Measurements from ENCODE around the gene CEBPZOS.

The CEBPZOS gene

DNA sequence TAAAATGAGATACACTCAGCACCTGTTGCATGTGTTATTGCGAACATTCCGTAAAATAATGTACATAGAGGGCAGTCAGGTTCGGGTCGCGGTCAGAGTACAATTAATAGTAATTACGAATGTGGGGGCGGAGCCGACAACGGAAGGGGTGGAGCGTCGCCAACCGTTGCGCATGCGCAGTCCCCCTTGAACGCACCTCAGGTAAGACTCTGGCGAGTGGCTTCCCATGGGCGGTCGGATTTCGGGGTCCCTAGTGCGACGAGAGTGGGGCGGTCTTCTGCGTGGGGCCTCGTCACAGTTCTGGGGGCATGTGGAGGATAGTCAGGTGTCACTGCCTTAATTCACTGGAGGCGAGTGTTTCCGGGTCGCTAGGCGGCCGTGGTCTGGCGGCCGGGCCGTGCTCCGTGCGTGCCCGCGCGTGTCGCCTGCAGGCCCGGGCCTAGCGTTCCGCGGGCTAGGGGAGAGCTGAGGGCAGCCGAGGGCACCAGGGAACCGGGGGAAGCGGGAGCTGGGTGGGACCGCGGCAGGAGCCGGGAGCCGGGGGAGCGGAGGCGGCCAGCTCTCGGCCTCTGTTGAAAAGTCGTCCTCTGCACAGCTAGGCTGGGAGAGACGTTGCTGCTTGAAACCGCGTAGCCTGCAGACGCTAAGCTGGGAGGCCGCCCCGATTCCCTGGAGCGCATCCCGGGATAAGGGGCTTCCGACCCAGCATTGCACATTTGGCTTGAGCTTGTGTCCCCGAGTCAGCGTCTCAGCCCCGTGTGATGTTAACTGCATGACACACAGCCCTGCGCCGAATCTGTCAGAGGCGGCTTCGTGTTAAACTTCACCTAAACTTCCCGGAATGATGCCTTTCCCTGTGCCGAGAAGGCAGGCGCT lies at the start of gene CEBPZOS:
TSS of gene CEBPZOS (plus strand) at position 177 of the 876 bp plus-strand sequence. CDS start 3,209 bp downstream, outside the sequence.
- DNase-seq = peak; percentile 89

DNA sequence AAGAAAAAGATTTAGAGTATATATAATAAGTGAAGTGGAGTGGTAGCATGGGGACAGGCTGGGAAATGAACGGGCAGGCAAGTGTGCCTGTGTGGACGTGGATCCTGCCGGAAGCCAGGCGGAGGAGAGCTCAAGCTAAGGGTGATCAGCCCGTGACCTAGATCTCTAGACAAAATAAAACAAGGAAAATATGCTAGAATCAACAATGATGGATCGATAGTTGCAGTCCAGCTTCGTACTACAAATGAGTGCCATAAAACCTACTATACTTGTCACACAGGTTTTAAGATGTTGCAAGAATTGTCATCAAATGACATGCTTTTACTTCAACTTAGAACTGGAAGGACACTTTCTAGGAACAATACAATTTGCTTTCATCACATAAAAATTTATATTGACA lies 48.0 kb upstream of the CEBPZOS start:
- no peak for DNase-seq

DNA sequence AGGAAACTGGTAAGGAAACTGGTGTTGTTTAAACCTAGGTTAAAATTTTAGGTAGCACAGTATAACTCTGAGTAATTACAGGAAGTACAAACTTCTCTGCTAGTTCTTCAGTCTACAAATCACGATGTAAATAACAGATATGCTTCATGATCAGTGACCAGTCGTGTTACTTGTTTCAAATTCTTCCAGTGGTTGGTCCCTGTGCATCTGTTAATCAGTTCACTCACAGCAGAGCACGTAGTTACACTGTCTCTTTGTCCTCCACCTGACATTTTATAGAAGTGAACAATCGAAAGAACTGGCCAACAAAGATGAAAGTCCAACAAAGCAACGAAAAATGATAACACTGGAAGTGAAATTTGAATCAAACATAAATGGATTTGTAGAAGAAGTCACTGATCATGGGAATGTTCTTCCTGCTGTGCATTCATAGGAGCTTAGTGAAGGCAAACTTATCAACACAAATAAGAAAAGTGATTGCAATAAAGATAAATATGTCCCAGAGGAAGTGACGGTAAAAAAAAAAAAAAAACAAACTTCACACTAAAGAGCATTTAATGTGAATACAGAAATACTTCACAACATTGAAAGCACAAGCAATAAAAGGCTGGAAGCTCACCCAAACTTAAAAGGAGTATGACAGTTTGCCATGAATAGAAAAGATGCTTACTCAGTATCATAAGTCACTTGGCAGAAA lies 46.5 kb upstream of the CEBPZOS start:
- peak; percentile 3 for DNase-seq

DNA sequence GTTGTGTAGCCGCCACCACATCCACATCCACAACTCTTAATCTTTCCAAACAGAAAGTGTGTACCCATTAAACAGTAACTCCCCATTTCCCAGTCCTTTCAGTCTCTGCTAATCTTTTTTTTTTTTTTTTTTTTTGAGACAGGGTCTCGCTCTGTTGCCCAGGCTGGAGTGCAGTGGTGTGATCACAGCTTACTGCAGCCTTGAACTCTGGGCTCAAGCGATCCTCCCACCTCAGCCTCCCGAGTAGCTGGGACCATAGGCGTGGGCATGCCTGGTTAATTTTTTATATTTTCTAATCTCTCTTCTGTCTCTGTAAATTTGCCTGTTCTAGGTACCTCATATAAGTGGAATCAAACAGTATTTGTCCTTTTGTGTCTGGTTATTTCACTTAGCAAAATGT lies 43.1 kb upstream of the CEBPZOS start:
- DNase-seq = no peak

DNA sequence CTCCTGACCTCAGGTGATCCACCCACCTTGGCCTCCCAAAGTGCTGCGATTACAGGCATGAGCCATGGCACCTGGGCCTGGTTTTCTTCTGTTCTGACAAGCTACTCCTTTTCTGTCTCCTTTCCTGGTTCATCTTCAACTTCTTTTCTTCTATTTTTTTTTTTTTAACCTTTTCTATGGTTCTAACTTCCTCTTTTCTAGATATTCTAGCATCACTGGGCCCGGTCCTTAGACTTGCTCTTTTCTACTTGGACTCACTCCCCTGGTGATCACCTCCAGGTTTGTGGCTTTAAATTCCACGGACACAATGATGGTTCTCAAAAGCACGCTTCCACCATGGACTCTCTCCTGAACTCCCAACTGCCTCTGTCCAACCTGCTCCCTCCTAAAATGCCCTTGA lies 41.5 kb upstream of the CEBPZOS start:
- DNase-seq = no peak

DNA sequence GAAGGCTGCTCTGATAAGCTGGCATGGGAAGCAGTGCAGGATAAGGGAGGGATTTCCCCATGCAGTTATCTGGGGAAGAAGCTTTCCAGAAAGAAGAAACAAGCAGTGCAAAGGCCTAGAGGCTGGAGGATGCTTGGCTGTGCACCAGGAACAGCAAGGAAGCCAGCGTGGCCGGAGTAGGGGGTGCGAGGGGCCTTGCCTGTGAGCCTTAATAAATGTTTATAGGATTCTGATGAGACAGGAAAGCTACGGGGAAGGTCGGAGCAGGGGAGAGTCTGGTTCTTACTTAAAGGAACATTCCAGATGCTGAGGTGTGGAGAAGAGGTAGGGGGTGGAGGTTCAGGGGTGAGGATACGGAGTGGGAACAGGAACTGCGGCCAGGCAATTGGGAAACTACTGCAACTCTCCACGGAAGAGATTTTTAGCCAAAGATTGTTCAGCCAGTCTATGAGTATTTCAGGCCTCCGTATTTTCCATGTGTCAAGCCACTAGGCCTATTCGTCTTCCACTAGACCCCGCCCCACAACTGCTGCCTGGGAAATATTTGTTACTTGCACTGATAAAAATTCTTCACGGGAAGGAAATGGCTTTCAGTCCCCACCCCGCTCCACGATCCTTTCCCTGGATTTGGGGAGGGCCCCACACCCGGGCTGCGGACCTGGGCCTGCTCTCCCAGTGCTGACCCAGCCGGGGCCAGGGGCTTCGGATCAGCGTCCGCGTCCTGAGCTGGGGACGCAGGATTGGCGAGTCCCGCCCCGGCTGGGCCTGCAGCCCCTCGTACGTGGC lies 40.0 kb upstream of the CEBPZOS start:
- peak; percentile 39 for DNase-seq

DNA sequence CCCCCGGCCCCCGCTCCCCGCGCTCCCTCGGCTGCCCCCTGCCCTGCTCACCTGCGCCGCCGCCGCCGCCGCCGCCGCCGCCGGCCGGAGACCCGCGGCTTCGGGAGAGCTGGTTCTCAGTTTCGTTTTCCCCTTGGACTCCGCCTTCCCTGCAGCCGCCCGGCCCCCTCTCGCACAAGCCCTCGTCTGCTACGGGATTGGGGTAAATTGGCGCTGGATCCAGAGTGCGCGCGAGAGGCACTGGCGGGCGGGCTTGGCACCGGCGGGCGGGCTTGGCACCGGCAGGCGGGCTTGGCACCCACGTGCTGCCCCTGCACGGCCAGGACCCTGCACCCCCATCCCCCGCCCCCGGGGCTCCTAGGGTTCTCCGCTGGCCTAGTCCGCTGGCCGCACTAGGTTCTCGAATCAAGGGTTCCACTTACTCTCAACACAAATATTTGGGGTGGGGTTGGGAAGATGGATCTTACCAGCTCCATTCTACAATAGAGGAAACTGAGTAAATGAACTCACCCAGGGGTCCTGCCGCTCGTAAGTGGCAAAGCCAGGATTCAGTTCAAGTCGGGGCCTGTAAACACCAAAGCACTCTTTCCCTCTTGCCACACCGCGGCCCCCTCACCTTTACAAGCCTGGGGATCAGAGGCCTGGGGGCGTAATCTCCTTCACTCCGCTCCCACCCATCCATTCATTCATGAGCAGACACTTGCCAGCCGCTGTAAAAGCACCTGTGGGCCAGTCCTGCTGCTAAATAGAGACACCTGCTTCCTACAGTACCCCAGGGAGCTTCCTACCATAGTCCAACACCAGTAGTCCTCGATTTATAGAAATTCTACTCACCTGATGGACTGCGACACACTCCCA lies 39.2 kb upstream of the CEBPZOS start, which contains the start of gene EIF2AK2:
TSS of gene EIF2AK2 (minus strand) at position 124 of the 858 bp plus-strand sequence. CDS start 9,174 bp downstream, outside the sequence.
- DNase-seq = peak; percentile 86

DNA sequence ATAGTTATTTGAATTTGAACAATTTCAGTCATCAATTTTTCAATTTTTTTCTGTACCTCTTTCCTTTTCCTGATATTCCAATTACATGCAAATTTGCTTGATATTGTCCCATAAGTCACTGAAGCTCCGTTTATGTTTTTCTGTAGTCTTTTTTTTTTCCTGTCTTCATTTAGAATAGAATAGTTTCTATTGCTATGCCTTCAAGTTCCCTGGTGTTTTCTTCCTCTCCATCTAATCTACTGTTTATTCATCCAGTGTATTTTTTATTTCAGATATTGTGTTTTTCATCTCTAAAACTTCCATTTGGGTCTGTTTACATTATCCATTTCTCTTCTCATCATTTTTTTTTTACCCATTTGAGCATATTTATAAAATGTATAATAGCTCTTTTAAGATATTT lies 31.5 kb upstream of the CEBPZOS start:
- DNase-seq = no peak

DNA sequence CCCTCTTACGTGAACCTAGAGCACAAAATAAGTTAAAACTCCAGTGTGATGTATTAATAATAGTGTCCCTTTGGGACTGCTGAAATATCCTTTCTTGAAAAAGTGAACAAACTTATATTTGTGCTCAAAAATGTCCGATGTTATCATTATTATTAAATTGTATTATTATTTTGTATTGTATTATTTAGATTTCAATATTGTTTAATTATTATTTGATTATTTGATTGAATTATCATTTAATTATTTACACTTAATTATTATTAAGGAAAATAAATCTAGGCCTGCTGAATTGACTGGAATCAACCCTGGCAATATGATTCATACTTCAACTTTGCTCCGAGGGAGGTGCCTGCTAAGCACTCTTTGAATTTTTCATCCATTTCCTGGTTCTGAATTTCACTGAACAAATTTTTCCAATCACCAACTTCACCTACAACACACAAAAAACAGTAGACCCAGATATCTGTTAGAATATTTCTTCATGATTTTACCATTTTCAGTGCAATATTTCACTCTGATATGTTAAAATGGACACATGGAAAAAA lies 28.6 kb upstream of the CEBPZOS start:
- no peak for DNase-seq

DNA sequence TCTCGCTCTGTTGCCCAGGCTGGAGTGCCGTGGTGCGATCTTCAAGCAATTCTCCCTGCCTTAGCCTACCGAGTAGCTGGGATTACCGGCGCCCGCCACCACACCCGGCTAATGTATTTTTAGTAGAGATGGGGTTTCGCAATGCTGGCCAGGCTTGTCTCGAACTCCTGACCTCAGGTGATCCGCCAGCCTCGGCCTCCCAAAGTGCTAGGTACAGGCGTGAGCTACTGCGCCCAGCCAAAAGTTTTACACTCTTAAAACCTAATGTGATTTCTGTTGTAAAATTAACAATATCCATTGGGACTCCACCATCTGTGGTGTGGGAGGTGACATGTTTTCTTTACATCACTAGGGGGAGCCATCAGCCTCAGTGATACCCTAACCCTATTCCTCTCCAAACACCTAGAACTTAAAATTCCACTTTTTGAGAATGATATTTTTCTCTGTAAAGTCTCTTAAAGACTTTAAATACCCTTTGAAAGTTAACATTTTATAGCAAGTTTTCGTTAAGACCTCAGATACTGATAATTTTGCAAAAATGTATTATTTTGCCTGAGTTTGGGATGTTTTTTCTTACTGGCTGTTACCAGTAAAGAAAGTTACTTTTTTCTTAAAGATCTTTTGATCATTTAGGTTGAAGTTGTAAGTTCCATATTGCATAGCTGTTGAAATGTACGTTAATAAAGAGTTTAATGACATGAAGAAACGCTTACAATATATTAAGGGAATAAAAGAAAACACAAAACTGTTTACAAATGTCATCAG lies 27.9 kb upstream of the CEBPZOS start:
- peak; percentile 43 for DNase-seq

DNA sequence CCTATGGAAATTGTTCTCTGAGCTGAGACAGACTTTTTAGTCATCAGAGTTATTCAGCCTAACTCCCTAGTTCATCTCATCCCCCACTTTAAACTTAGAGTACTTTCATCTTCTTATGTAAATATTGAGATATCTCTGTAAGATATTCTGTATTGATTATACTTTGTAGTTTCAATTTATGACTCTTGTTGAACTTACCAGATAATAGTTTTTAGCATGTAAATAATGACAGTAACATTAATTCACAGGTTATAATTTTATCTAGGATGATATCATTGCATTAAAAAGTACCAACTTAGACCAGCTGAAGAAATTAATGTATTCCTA lies 24.7 kb upstream of the CEBPZOS start:
- DNase-seq = no peak

DNA sequence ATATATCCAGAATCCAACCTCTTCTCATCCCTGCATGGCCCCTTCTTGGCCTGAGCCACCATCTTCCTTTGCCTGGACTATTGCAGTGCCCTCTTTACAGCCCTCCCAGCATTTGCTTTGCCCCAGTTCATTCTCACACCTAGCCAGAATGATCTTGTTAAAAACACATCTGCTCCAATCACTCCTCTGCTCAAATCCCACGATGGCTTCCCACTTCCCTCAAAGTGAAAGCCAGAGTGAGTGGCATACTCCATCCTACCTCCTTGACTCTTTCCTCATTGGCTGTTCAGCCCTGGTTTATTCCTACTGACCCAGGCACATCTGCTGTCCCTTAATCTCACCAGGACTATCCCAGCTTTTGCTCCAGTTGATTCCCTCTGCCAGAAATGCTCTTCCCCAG lies 22.6 kb upstream of the CEBPZOS start:
- no peak for DNase-seq

DNA sequence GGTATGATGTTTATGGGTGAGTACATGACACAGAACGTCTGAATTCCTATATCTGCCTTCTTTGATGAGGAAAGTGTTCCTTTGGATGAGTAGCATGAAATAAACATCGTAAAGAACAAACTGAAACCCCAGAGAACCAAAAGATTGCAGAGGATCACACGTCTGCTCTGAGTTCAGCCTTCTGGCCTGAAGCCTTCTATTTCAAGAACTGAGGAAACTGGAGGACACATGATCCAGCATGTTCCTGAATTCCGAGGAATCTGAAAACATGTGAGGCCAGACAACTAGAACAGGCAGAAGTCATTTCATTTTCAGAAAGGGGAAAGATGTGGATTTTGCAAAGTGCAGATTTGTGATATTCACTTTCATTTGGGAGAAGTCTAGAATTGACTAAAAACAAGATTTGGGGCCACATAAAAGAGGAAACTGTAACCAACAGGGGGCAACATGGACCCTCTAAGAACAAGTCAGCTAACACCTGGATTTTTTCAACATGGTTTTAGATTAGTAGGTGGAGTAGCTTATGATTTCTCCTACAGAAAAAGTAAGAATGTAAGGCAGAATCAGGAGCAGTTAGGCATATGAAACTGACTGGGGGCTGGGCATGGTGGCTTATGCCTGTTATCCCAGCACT lies 16.2 kb upstream of the CEBPZOS start:
- DNase-seq = no peak

DNA sequence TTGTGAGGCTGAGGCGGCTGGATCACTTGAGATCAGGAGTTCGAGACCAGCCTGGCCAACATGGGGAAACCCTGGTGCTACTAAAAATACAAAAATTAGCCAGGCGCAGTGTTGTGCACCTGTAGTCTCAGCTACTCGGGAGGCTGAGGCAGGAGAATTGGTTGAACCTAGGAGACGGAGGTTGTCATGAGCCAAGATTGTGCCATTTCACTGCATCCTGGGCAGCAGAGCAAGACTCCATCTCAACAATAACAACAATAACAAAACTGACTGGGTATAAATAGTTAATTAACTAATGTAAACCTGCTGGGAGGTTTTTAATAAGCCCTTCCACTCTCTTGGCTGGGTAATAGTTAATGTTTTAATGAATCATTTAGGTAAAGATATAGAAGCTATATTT lies 15.7 kb upstream of the CEBPZOS start:
- DNase-seq = no peak

DNA sequence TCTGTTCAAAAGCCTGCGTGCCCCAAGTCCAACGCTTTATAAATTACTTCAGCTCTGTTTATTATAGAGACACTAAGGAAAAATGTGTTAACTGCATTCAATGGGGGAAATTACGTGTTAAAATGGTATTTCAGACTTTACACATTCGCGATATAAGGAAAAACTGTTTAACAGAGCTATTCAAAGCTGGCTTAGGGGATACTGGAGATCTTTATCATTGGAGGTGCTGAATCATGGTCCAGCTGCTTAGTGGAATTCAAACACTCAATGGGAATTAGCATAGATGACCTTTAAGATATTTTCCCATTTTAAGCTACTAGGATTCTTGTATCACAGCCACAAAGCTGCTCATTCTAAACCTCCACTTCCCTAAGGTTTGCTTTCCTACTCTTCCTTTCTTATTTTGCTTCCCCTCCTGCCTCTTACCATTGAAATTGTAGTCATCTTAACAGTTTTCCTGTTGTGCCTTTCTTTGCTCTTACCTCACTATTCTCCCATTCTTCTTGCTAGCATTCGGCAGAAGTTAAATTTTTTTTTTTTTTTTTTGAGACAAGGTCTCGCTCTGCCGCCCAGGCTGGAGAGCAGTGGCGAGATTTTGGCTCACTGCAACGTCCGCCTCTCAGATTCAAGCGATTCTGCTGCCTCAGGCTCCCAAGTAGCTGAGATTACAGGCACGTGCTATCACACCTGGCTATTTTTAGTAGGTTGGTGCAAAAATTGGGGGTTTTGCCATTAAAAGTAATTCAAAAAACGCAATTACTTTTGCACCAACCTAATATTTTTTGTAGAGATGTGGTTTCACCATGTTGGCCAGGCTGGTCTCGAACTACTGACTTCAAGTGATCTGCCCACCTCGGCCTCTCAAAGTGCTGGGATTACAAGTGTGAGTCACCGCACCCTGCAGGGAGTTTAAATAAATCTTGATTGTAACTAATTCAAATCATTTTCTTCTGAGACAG lies 14.3 kb upstream of the CEBPZOS start:
- no peak for DNase-seq

DNA sequence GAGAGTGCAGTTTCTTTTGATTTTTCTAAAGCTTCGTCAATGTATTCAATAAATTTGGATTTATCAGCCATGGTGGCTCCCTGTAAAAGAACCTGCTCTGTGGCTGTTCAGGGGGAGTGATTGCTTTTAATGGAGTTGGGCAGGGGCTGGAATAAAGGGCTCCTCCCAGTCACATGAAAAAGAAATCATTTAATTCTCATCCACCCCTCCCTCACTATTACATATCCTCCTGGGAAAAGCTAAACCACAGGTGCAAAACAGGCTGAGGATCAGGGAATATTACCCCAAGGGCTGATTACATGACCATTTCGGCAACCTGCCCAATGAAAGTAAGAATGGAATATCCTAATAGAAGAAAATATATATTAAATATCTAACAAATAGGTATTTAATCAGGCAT lies 7.7 kb upstream of the CEBPZOS start, which contains the start of gene SULT6B1:
TSS of gene SULT6B1 (minus strand) at position 101 of the 400 bp plus-strand sequence. CDS start at position 71, 30 bp downstream.
- no peak for DNase-seq

DNA sequence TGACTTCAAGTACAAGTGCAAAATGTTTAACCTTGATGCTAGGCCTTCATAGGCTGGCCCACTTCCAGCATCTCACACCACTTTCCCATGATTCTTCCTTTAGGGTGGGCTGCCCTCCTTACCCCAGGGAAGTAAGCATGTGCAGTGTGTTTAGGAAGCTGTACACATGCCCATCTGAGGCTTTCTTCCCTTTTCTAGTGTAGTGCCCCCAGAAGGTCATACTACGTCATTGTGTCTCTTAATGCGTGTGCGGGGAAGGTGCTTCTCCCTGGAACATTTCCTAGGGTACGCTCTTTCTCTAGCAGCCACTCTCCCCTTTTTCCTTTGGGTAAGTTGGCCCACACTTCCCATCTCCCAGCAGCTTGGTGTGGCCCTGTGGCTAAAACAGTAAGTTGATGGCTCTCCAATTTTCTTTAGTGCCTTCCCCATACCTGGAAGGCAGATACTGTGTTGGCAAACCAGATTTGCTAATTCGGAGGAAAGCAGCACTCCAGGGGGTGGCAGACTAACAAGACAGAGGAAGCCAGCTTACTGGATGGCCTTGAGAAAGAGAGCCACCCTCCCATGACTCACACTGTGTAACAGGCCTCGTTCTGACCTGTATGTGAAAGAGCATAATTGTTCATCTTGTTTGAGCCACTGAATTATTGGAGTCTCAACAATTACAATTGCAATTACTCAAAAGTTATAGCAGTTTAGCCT lies 6.7 kb upstream of the CEBPZOS start:
- DNase-seq = no peak

DNA sequence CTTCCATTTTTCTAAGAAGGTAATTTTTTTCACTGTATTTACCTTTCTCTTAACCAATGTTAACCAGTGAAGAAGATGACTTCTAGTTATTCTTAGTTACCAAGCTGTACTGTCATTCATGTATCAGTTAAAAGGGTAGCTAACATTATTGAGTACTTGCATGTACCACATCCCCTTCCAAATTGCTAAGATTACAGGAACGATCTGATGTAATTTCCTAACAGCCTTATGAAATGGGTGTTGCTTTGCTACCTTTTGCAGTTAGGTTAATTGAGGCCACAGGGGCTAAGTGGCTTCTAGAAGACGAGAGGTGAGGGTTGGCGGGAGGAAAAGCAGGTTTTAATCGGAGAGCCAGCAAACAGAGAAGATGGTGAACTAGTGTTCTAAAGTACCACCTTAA lies 6.0 kb upstream of the CEBPZOS start:
- DNase-seq = no peak

DNA sequence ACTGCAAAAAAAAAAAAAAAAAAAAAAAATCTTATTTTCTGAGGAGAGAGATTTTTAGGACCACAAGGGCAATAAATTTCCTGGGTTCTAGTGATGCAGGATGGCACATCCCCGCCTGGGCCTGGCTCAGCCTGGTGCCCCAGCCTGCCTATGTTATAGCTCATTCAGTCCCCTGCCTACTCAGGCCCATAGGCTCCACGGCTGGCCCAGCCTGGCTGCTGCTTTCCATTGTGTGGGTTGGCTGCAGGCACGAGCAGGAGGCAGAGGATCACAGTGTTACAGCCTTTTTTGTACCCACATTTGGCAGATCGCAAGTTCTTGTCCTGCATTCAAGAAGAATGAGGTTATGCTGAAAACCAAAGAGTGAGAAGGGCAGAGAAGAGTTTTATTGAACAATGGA lies 5.0 kb upstream of the CEBPZOS start:
- DNase-seq = no peak
